Immature natural killer cell (primary cell): ENCODE measurements around the gene RUNX2. TPM values are rescaled to one million over a fixed set of nuclear protein-coding genes. Genes with fewer than 3 reads are reported as not detected.

Source experiments
- DNase-seq, 3 donors: peaks; one replicate each; pipeline ENCODE4 v3.0.0; 2022; ENCODE audit warnings: mixed read lengths in 1 of 3
- H3K27ac Mint-ChIP-seq, 6 donors: one replicate each; pipeline ENCODE4 v1.8.0; 2020; ENCODE audit warnings: mixed read lengths in 6 of 6, mild to moderate bottlenecking in 5 of 6, inconsistent platforms in 4 of 6, moderate library complexity in 3 of 6
- H3K27me3 Mint-ChIP-seq, 3 donors: one replicate each; pipeline ENCODE4 v1.8.0; 2020 to 2021; ENCODE audit warnings: low read depth in 3 of 3, mild to moderate bottlenecking in 3 of 3, mixed read lengths in 3 of 3, moderate library complexity in 3 of 3, inconsistent platforms in 1 of 3
- H3K36me3 Mint-ChIP-seq, 3 donors: one replicate each; pipeline ENCODE4 v1.8.0; 2020; ENCODE audit warnings: mixed read lengths in 3 of 3, inconsistent platforms in 2 of 3, mild to moderate bottlenecking in 2 of 3
- H3K4me1 Mint-ChIP-seq, 2 donors: one replicate each; pipeline ENCODE4 v1.8.0; 2020; ENCODE audit warnings: inconsistent platforms in 2 of 2, mild to moderate bottlenecking in 2 of 2, mixed read lengths in 2 of 2, moderate library complexity in 1 of 2
- H3K4me3 Mint-ChIP-seq, 5 donors: one replicate each; pipeline ENCODE4 v1.8.0; 2020; ENCODE audit warnings: mild to moderate bottlenecking in 5 of 5, mixed read lengths in 5 of 5, inconsistent platforms in 3 of 5, moderate library complexity in 3 of 5
- H3K9me3 Mint-ChIP-seq, 6 donors: one replicate each; pipeline ENCODE4 v1.8.0; 2020; ENCODE audit warnings: mild to moderate bottlenecking in 6 of 6, mixed read lengths in 6 of 6, inconsistent platforms in 4 of 6, moderate library complexity in 3 of 6
- polyA plus RNA-seq, 3 donors: library from polyadenylated mRNA; unstranded; fragments of 300-500 nt; fragmentation: Illumina TruSeq; gene quantifications; one replicate each; pipeline ENCODE4 v1.2.3, GENCODE V29; 2021

RUNX2 gene
- polyA plus RNA-seq, 3 donors from 2014 or later = 2.6 to 11.8 (median 4.4) TPM

GRCh38 chr6:45527210-45527609 is 199.1 kb downstream of the RUNX2 start:
- H3K4me1 Mint-ChIP-seq = peaks cover 3 to 24% of the 10 kb centered on the region in 2 donors
- H3K27ac Mint-ChIP-seq = peak overlapping the region in 1 of 6 donors; percentile 6
- DNase-seq = no peak
- H3K4me3 Mint-ChIP-seq = no peak overlapping the region
- H3K36me3 Mint-ChIP-seq = no peaks in the 10 kb centered on the region
- no peaks in the 10 kb centered on the region for H3K9me3 Mint-ChIP-seq
- no peaks in the 10 kb centered on the region for H3K27me3 Mint-ChIP-seq

- Mint-ChIP-seq H3K27me3 (peaks cover 0 to 4% (median 2%) of the 10 kb centered on the region in 3 donors), H3K9me3 (no peaks in the 10 kb centered on the region), H3K4me3 (no peak overlapping the region), H3K27ac (peak overlapping the region in 1 of 6 donors; percentile 14), H3K4me1 (peaks cover 7 to 31% of the 10 kb centered on the region in 2 donors), H3K36me3 (no peaks in the 10 kb centered on the region)
- DNase-seq = no peak
Observed at GRCh38 chr6:45531999-45532595, 204.0 kb downstream of the RUNX2 start.

GRCh38 chr6:45532721-45533210 is 204.6 kb downstream of the RUNX2 start:
- no peak for DNase-seq
- Mint-ChIP-seq H3K27ac (peak overlapping the region in 1 of 6 donors; percentile 14), H3K36me3 (no peaks in the 10 kb centered on the region), H3K4me3 (no peak overlapping the region), H3K4me1 (peaks cover 7 to 31% of the 10 kb centered on the region in 2 donors), H3K27me3 (peaks cover 0 to 4% (median 2%) of the 10 kb centered on the region in 3 donors), H3K9me3 (no peaks in the 10 kb centered on the region)

GRCh38 chr6:45533386-45533785 is 205.3 kb downstream of the RUNX2 start:
- DNase-seq = no peak
- Mint-ChIP-seq H3K27ac (no peak overlapping the region), H3K36me3 (no peaks in the 10 kb centered on the region), H3K27me3 (peaks cover 0 to 4% (median 2%) of the 10 kb centered on the region in 3 donors), H3K4me3 (no peak overlapping the region), H3K4me1 (peaks cover 7 to 31% of the 10 kb centered on the region in 2 donors), H3K9me3 (no peaks in the 10 kb centered on the region)

GRCh38 chr6:45535933-45536332 is 207.8 kb downstream of the RUNX2 start:
- Mint-ChIP-seq H3K27me3 (peaks cover 0 to 6% (median 2%) of the 10 kb centered on the region in 3 donors), H3K4me3 (no peak overlapping the region), H3K27ac (no peak overlapping the region), H3K9me3 (no peaks in the 10 kb centered on the region), H3K36me3 (no peaks in the 10 kb centered on the region), H3K4me1 (peaks cover 4 to 12% of the 10 kb centered on the region in 2 donors)
- DNase-seq = no peak

- no peak for DNase-seq
- Mint-ChIP-seq H3K36me3 (no peaks in the 10 kb centered on the region), H3K9me3 (no peaks in the 10 kb centered on the region), H3K27me3 (peaks cover 0 to 6% (median 2%) of the 10 kb centered on the region in 3 donors), H3K27ac (no peak overlapping the region), H3K4me1 (peaks cover 4 to 21% of the 10 kb centered on the region in 2 donors), H3K4me3 (no peak overlapping the region)
Observed at GRCh38 chr6:45537539-45537938, 209.4 kb downstream of the RUNX2 start.

- peaks cover 0 to 20% of the 10 kb centered on the region in 2 donors for H3K4me1 Mint-ChIP-seq
- no peak for DNase-seq
- H3K27ac Mint-ChIP-seq = peak overlapping the region in 1 of 6 donors; percentile 13
- H3K9me3 Mint-ChIP-seq = no peaks in the 10 kb centered on the region
- no peak overlapping the region for H3K4me3 Mint-ChIP-seq
- no peaks in the 10 kb centered on the region for H3K36me3 Mint-ChIP-seq
- peaks cover 0 to 6% (median 2%) of the 10 kb centered on the region in 3 donors for H3K27me3 Mint-ChIP-seq
Observed at GRCh38 chr6:45538641-45539547, 210.8 kb downstream of the RUNX2 start.

- no peaks in the 10 kb centered on the region for H3K9me3 Mint-ChIP-seq
- H3K36me3 Mint-ChIP-seq = no peaks in the 10 kb centered on the region
- DNase-seq = no peak
- peaks cover 0 to 6% (median 0%) of the 10 kb centered on the region in 3 donors for H3K27me3 Mint-ChIP-seq
- H3K4me1 Mint-ChIP-seq = peaks cover 0 to 20% of the 10 kb centered on the region in 2 donors
- H3K4me3 Mint-ChIP-seq = no peak overlapping the region
- H3K27ac Mint-ChIP-seq = no peak overlapping the region
Observed at GRCh38 chr6:45540375-45540920, 212.3 kb downstream of the RUNX2 start.

GRCh38 chr6:45541934-45542333 is 213.8 kb downstream of the RUNX2 start:
- peaks cover 0 to 20% of the 10 kb centered on the region in 2 donors for H3K4me1 Mint-ChIP-seq
- no peak for DNase-seq
- H3K27me3 Mint-ChIP-seq = peaks cover 0 to 3% (median 0%) of the 10 kb centered on the region in 3 donors
- H3K27ac Mint-ChIP-seq = no peak overlapping the region
- H3K9me3 Mint-ChIP-seq = no peaks in the 10 kb centered on the region
- H3K36me3 Mint-ChIP-seq = peaks cover 0 to 4% (median 0%) of the 10 kb centered on the region in 3 donors
- no peak overlapping the region for H3K4me3 Mint-ChIP-seq

- Mint-ChIP-seq H3K36me3 (peaks cover 0 to 5% (median 0%) of the 10 kb centered on the region in 3 donors), H3K27ac (peak overlapping the region in 1 of 6 donors; percentile 46)
Observed at GRCh38 chr6:45543298-45544235, 215.4 kb downstream of the RUNX2 start.

GRCh38 chr6:45545416-45545815 is 217.3 kb downstream of the RUNX2 start:
- no peak overlapping the region for H3K27ac Mint-ChIP-seq
- peaks cover 0 to 2% (median 0%) of the 10 kb centered on the region in 3 donors for H3K27me3 Mint-ChIP-seq
- no peak overlapping the region for H3K4me3 Mint-ChIP-seq
- peaks cover 0 to 20% of the 10 kb centered on the region in 2 donors for H3K4me1 Mint-ChIP-seq
- H3K9me3 Mint-ChIP-seq = no peaks in the 10 kb centered on the region
- peaks cover 0 to 5% (median 0%) of the 10 kb centered on the region in 3 donors for H3K36me3 Mint-ChIP-seq
- no peak for DNase-seq

More at GRCh38 chr6:45543298-45544235, 215.4 kb downstream of the RUNX2 start:
- peaks cover 0 to 3% (median 0%) of the 10 kb centered on the region in 3 donors for H3K27me3 Mint-ChIP-seq
- no peak overlapping the region for H3K4me3 Mint-ChIP-seq
- no peak for DNase-seq
- no peaks in the 10 kb centered on the region for H3K9me3 Mint-ChIP-seq
- H3K4me1 Mint-ChIP-seq = peaks cover 0 to 20% of the 10 kb centered on the region in 2 donors

- H3K36me3 Mint-ChIP-seq = peaks cover 0 to 5% (median 0%) of the 10 kb centered on the region in 3 donors
- no peak for DNase-seq
- peaks cover 0 to 2% (median 0%) of the 10 kb centered on the region in 3 donors for H3K27me3 Mint-ChIP-seq
- H3K4me3 Mint-ChIP-seq = no peak overlapping the region
- H3K4me1 Mint-ChIP-seq = peaks cover 0 to 2% of the 10 kb centered on the region in 2 donors
- peak overlapping the region in 1 of 6 donors; percentile 31 for H3K27ac Mint-ChIP-seq
- no peaks in the 10 kb centered on the region for H3K9me3 Mint-ChIP-seq
Observed at GRCh38 chr6:45548657-45549515, 220.8 kb downstream of the RUNX2 start.
